Ectodermal cell (in vitro differentiated cells): ENCODE measurements around the gene ITPKB.

ENCODE experiments used
- H3K27ac ChIP-seq: 2 replicates; pipeline ENCODE4 v1.7.0; 2013; ENCODE audit warnings: mild to moderate bottlenecking, low read depth, low read length; ENCODE audit not compliant: insufficient read depth, poor library complexity, severe bottlenecking
- H3K27me3 ChIP-seq: 2 replicates; pipeline ENCODE4 v1.7.0; 2013; ENCODE audit warnings: mild to moderate bottlenecking, low read length; ENCODE audit not compliant: insufficient read depth, control insufficient read depth, poor library complexity, severe bottlenecking
- H3K36me3 ChIP-seq: one replicate; pipeline ENCODE4 v1.7.0; 2013; ENCODE audit warnings: low read length; ENCODE audit not compliant: control insufficient read depth, insufficient read depth
- H3K4me1 ChIP-seq: one replicate; pipeline ENCODE4 v1.7.0; 2013; ENCODE audit warnings: low read length; ENCODE audit not compliant: control insufficient read depth, insufficient read depth
- H3K4me3 ChIP-seq: 2 replicates; pipeline ENCODE4 v1.7.0; 2013; ENCODE audit warnings: low read depth, low read length, control low read depth; ENCODE audit not compliant: insufficient read depth
- H3K9me3 ChIP-seq: 2 replicates; pipeline ENCODE4 v1.7.0; 2013; ENCODE audit warnings: mild to moderate bottlenecking, low read length, moderate library complexity; ENCODE audit not compliant: control insufficient read depth
- WGBS, 2 experiments: methylation state at CpG; one replicate each; pipeline ENCODE4 v1.1.7; 2013; ENCODE audit warnings: missing lambda C conversion rate in 2 of 2; 5-methylcytosine and 5-hydroxymethylcytosine counted together

ITPKB gene

GRCh38 chr1:226678701-226679100, 60.4 kb downstream of the ITPKB start:
- Histone ChIP-seq H3K36me3 (no peaks in the 10 kb centered on the region), H3K4me1 (peaks cover 62% of the 10 kb centered on the region), H3K27me3 (no peaks in the 10 kb centered on the region), H3K27ac (no peak overlapping the region), H3K9me3 (no peaks in the 10 kb centered on the region), H3K4me3 (no peak overlapping the region)
- WGBS, 2 experiments = 70 to 72% methylated on average over 8 of the region's 8 CpGs

GRCh38 chr1:226678251-226678650, 60.8 kb downstream of the ITPKB start:
- H3K27me3 ChIP-seq = no peaks in the 10 kb centered on the region
- H3K9me3 ChIP-seq = no peaks in the 10 kb centered on the region
- no peaks in the 10 kb centered on the region for H3K36me3 ChIP-seq
- H3K27ac ChIP-seq = no peak overlapping the region
- no peak overlapping the region for H3K4me3 ChIP-seq
- peaks cover 62% of the 10 kb centered on the region for H3K4me1 ChIP-seq
- 86 to 97% methylated on average over 2 of the region's 2 CpGs for WGBS, 2 experiments

GRCh38 chr1:226677027-226678020, 61.8 kb downstream of the ITPKB start:
- Histone ChIP-seq H3K4me1 (peaks cover 54% of the 10 kb centered on the region), H3K4me3 (no peak overlapping the region), H3K27me3 (no peaks in the 10 kb centered on the region), H3K27ac (no peak overlapping the region), H3K9me3 (no peaks in the 10 kb centered on the region), H3K36me3 (no peaks in the 10 kb centered on the region)
- WGBS, 2 experiments = 80% methylated on average over 13 of the region's 13 CpGs

- Histone ChIP-seq H3K4me1 (peaks cover 46% of the 10 kb centered on the region), H3K27me3 (no peaks in the 10 kb centered on the region), H3K36me3 (no peaks in the 10 kb centered on the region), H3K9me3 (no peaks in the 10 kb centered on the region), H3K4me3 (no peak overlapping the region), H3K27ac (no peak overlapping the region)
- WGBS, 2 experiments = 90 to 91% methylated on average over 5 of the region's 5 CpGs
Measured at GRCh38 chr1:226676381-226676780, 62.7 kb downstream of the ITPKB start.

GRCh38 chr1:226675715-226676357, 63.2 kb downstream of the ITPKB start:
- Histone ChIP-seq H3K4me1 (peaks cover 41% of the 10 kb centered on the region), H3K27ac (no peak overlapping the region), H3K4me3 (no peak overlapping the region), H3K27me3 (no peaks in the 10 kb centered on the region), H3K36me3 (no peaks in the 10 kb centered on the region), H3K9me3 (no peaks in the 10 kb centered on the region)
- WGBS, 2 experiments = 90 to 95% methylated on average over 6 to 7 of the region's 7 CpGs

GRCh38 chr1:226674892-226675714, 64.0 kb downstream of the ITPKB start:
- Histone ChIP-seq H3K4me3 (no peak overlapping the region), H3K4me1 (peaks cover 37% of the 10 kb centered on the region), H3K27me3 (no peaks in the 10 kb centered on the region), H3K9me3 (no peaks in the 10 kb centered on the region), H3K27ac (peak overlapping the region; percentile 1), H3K36me3 (no peaks in the 10 kb centered on the region)
- 64 to 69% methylated on average over 17 of the region's 17 CpGs for WGBS, 2 experiments

- Histone ChIP-seq H3K9me3 (no peaks in the 10 kb centered on the region), H3K4me1 (peaks cover 21% of the 10 kb centered on the region), H3K4me3 (no peak overlapping the region), H3K36me3 (no peaks in the 10 kb centered on the region), H3K27ac (no peak overlapping the region), H3K27me3 (no peaks in the 10 kb centered on the region)
- 91 to 94% methylated on average over 4 of the region's 4 CpGs for WGBS, 2 experiments
Measured at GRCh38 chr1:226672339-226672762, 66.7 kb downstream of the ITPKB start.

- Histone ChIP-seq H3K36me3 (no peaks in the 10 kb centered on the region), H3K4me3 (no peak overlapping the region), H3K9me3 (no peaks in the 10 kb centered on the region), H3K4me1 (peaks cover 13% of the 10 kb centered on the region), H3K27ac (no peak overlapping the region), H3K27me3 (no peaks in the 10 kb centered on the region)
- 85 to 87% methylated on average over 5 of the region's 5 CpGs for WGBS, 2 experiments
Measured at GRCh38 chr1:226671277-226671676, 67.8 kb downstream of the ITPKB start.

- no peak overlapping the region for H3K4me3 ChIP-seq
- no peaks in the 10 kb centered on the region for H3K36me3 ChIP-seq
- peaks cover 10% of the 10 kb centered on the region for H3K4me1 ChIP-seq
- H3K9me3 ChIP-seq = no peaks in the 10 kb centered on the region
- WGBS, 2 experiments = 95 to 97% methylated on average over 6 of the region's 7 CpGs
- H3K27ac ChIP-seq = no peak overlapping the region
- H3K27me3 ChIP-seq = no peaks in the 10 kb centered on the region
Measured at GRCh38 chr1:226670073-226670472, 69.0 kb downstream of the ITPKB start.
